Sigmoid colon (tissue), 4 donors: ENCODE results near the gene ERV3-1.
"Not testable (repeated sequence)": the region's sequence is repeated elsewhere in the genome, so short reads cannot be mapped to it uniquely, and the experiment has no call there.

ENCODE experiments used
- POLR2A ChIP-seq, 2 donors: fragments of 450-650 bp; IDR thresholded peaks; one replicate each; pipeline ENCODE4 v1.6.1; 2016; ENCODE audit warnings: antibody characterized with exemption in 2 of 2, mild to moderate bottlenecking in 2 of 2, moderate library complexity in 2 of 2
- POLR2AphosphoS5 ChIP-seq, 4 donors: sonication (generic); formaldehyde crosslinking; IDR thresholded peaks; one replicate each; pipeline ENCODE4 v1.6.1; 2017; ENCODE audit warnings: antibody characterized with exemption in 4 of 4
- TF ChIP-seq, protein P1 (sequence below), 4 experiments: fragments of 450-650 bp in 3 of 4; fragments of 200-600 bp in 1 of 4; IDR thresholded peaks; one replicate each; pipeline ENCODE4 v1.5.1; 2016 to 2019; ENCODE audit warnings: antibody characterized with exemption in 4 of 4, mild to moderate bottlenecking in 3 of 4, moderate library complexity in 2 of 4

DNA sequence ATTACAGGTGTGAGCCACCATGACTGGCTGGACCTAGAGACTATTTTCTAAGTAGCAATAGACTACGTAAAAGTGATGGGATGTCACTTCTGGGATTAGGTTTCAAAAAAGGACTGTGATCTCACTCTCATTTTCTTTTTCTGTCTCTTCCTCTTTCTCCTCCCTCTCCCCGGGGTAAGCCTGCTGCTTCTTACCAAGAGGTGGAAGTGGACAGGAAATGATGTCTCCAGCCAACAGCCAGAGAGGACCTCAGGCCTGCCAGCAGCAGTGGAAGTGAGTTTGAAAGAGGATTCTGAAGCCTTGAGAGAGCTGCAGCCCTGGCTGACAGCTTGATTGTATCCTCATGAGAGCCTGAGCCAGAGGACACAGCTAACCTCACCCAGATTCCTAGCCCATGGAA, 30.0 kb upstream of the ERV3-1 start:
- TF ChIP-seq, protein P1, sequence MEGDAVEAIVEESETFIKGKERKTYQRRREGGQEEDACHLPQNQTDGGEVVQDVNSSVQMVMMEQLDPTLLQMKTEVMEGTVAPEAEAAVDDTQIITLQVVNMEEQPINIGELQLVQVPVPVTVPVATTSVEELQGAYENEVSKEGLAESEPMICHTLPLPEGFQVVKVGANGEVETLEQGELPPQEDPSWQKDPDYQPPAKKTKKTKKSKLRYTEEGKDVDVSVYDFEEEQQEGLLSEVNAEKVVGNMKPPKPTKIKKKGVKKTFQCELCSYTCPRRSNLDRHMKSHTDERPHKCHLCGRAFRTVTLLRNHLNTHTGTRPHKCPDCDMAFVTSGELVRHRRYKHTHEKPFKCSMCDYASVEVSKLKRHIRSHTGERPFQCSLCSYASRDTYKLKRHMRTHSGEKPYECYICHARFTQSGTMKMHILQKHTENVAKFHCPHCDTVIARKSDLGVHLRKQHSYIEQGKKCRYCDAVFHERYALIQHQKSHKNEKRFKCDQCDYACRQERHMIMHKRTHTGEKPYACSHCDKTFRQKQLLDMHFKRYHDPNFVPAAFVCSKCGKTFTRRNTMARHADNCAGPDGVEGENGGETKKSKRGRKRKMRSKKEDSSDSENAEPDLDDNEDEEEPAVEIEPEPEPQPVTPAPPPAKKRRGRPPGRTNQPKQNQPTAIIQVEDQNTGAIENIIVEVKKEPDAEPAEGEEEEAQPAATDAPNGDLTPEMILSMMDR (IDR thresholded peaks at IDR 0.05): not testable (repeated sequence)
- not testable (repeated sequence) for TF ChIP-seq POLR2AphosphoS5, POLR2A (IDR thresholded peaks at IDR 0.05)
